ENCODE results near the gene TPM4. TPM values are rescaled to one million over a fixed set of nuclear protein-coding genes. Genes with fewer than 3 reads are reported as not detected.

The TPM4 gene
- total RNA-seq, 1 donor from 2014 or later, result 535 TPM

GRCh38 chr19:16033136-16033530 is 43.2 kb upstream of the TPM4 start:
- DNase-seq (ENCODE audit: low spot score), result no peak
- Mint-ChIP-seq H3K4me1 (no peaks in the 10 kb centered on the region), H3K9me3 (peaks cover 2% of the 10 kb centered on the region), H3K36me3 (no peaks in the 10 kb centered on the region), H3K4me3 (no peak overlapping the region), H3K27ac (no peak overlapping the region), H3K27me3 (ENCODE audit: insufficient read depth, low read depth) (peaks cover 7% of the 10 kb centered on the region)
- Histone ChIP-seq H3K27ac (no peak overlapping the region), H3K36me3 (no peaks in the 10 kb centered on the region), H3K4me1 (no peaks in the 10 kb centered on the region), H3K9me3 (ENCODE audit: low read depth) (no peaks in the 10 kb centered on the region), H3K79me2 (ENCODE audit: low read depth) (no peaks in the 10 kb centered on the region), H3K27me3 (no peaks in the 10 kb centered on the region), H4K20me1 (ENCODE audit: low read depth) (no peaks in the 10 kb centered on the region), H2AFZ (replicated peaks) (no peak overlapping the region), H3K9ac (no peak overlapping the region), H3K4me3 (no peak overlapping the region), H3K4me2 (no peak overlapping the region), H3F3A (ENCODE audit: low read depth) (no peaks in the 10 kb centered on the region)
- TF ChIP-seq CTCF (IDR thresholded peaks at IDR 0.05) (no peak), EZH2phosphoT487 (IDR thresholded peaks at IDR 0.05) (no peak), EZH2 (IDR thresholded peaks at IDR 0.05) (no peak)

- no peaks in the 10 kb centered on the region for H3K4me1 Mint-ChIP-seq
- H3K27ac Mint-ChIP-seq, result no peak overlapping the region
- no peaks in the 10 kb centered on the region for H3K27me3 ChIP-seq
- no peak overlapping the region for H3K9ac ChIP-seq
- no peaks in the 10 kb centered on the region for H3K4me1 ChIP-seq
- H3K36me3 Mint-ChIP-seq, result no peaks in the 10 kb centered on the region
- no peaks in the 10 kb centered on the region for H3K36me3 ChIP-seq
- H3K9me3 Mint-ChIP-seq, result peaks cover 2% of the 10 kb centered on the region
- H3K4me2 ChIP-seq, result no peak overlapping the region
- no peak for TF ChIP-seq EZH2 (IDR thresholded peaks at IDR 0.05)
- TF ChIP-seq EZH2phosphoT487 (IDR thresholded peaks at IDR 0.05), result no peak
- no peak for TF ChIP-seq CTCF (IDR thresholded peaks at IDR 0.05)
- no peak overlapping the region for H3K27ac ChIP-seq
- no peak for DNase-seq (ENCODE audit: low spot score)
- no peaks in the 10 kb centered on the region for H3K79me2 ChIP-seq (ENCODE audit: low read depth)
- no peak overlapping the region for H2AFZ ChIP-seq (replicated peaks)
- no peak overlapping the region for H3K4me3 Mint-ChIP-seq
- no peaks in the 10 kb centered on the region for H3K9me3 ChIP-seq (ENCODE audit: low read depth)
- no peaks in the 10 kb centered on the region for H4K20me1 ChIP-seq (ENCODE audit: low read depth)
- H3K27me3 Mint-ChIP-seq (ENCODE audit: insufficient read depth, low read depth), result peaks cover 5% of the 10 kb centered on the region
- no peaks in the 10 kb centered on the region for H3F3A ChIP-seq (ENCODE audit: low read depth)
- no peak overlapping the region for H3K4me3 ChIP-seq
Observed at GRCh38 chr19:16033721-16034120, 42.6 kb upstream of the TPM4 start.

DNA sequence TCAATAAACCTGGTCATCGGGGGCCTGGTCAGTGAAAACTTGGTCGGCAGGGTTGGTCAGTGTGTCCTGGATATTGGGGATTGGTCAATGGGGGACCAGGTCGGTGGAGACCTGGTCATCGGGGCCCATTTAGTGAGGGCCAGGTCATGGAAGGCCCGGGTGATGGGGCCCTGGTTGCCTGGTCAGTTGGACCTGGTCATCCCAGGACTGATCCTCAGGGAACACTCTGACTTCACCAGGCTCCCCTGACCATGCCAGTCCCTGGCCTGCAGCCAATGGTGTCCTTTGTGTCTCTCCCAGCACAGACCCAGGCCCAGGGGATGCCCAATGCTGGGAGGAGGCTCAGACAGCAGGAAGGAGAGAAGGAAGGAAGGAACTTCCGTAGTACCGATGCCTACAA is 42.1 kb upstream of the TPM4 start:
- no peaks in the 10 kb centered on the region for H3K27me3 ChIP-seq
- DNase-seq (ENCODE audit: low spot score), result no peak
- no peak for TF ChIP-seq EZH2 (IDR thresholded peaks at IDR 0.05)
- no peak for TF ChIP-seq CTCF (IDR thresholded peaks at IDR 0.05)
- TF ChIP-seq EZH2phosphoT487 (IDR thresholded peaks at IDR 0.05), result no peak
- H3F3A ChIP-seq (ENCODE audit: low read depth), result no peaks in the 10 kb centered on the region
- Mint-ChIP-seq H3K4me1 (no peaks in the 10 kb centered on the region), H3K36me3 (no peaks in the 10 kb centered on the region), H3K4me3 (no peak overlapping the region), H3K27ac (no peak overlapping the region), H3K9me3 (peaks cover 2% of the 10 kb centered on the region), H3K27me3 (ENCODE audit: insufficient read depth, low read depth) (peaks cover 6% of the 10 kb centered on the region)
- no peak overlapping the region for H3K27ac ChIP-seq
- H3K36me3 ChIP-seq, result no peaks in the 10 kb centered on the region
- no peaks in the 10 kb centered on the region for H3K79me2 ChIP-seq (ENCODE audit: low read depth)
- H2AFZ ChIP-seq (replicated peaks), result no peak overlapping the region
- H4K20me1 ChIP-seq (ENCODE audit: low read depth), result no peaks in the 10 kb centered on the region
- H3K4me1 ChIP-seq, result no peaks in the 10 kb centered on the region
- H3K9ac ChIP-seq, result no peak overlapping the region
- H3K9me3 ChIP-seq (ENCODE audit: low read depth), result no peaks in the 10 kb centered on the region
- H3K4me2 ChIP-seq, result no peak overlapping the region
- H3K4me3 ChIP-seq, result no peak overlapping the region
